Left ventricle myocardium inferior (tissue), 1 donor: Measurements from ENCODE around the gene PLA2G7. TPM values are rescaled to one million over a fixed set of nuclear protein-coding genes. Genes with fewer than 3 reads are reported as not detected.

ENCODE experiments used
- DNase-seq: peaks from one replicate; pipeline ENCODE4 v3.0.0-alpha.2; 2020
- H3K27ac ChIP-seq: fragments of 200-600 bp; replicated peaks from 2 replicates; pipeline ENCODE4 v1.8.0; 2021
- H3K27me3 ChIP-seq: fragments of 200-600 bp; 2 replicates; pipeline ENCODE4 v1.8.0; 2021; ENCODE audit warnings: low read depth
- H3K36me3 ChIP-seq: fragments of 200-600 bp; 2 replicates; pipeline ENCODE4 v1.8.0; 2021
- H3K4me1 ChIP-seq: fragments of 200-600 bp; 2 replicates; pipeline ENCODE4 v1.8.0; 2021
- H3K4me3 ChIP-seq: fragments of 200-600 bp; 2 replicates; pipeline ENCODE4 v1.8.0; 2021; ENCODE audit warnings: mild to moderate bottlenecking, moderate library complexity
- H3K9me3 ChIP-seq: fragments of 200-600 bp; replicated peaks from 2 replicates; pipeline ENCODE4 v1.8.0; 2021
- intact Hi-C: fragments of 100-400 bp; cut with micrococcal nuclease; formaldehyde crosslinking; loops from one replicate; pipeline ENCODE4 v1.11.0; 2022
- total RNA-seq: library from RNA; stranded (reverse); fragmentation: NEBNext Ultra II Directional; extraction: Animal tissue kit (Norgen Biotek cat#: 25700); gene quantifications from one replicate; pipeline ENCODE4 v1.2.1, GENCODE V29; 2021
- TF ChIP-seq, protein P1 (sequence below): fragments of 200-600 bp; IDR thresholded peaks from 2 replicates; pipeline ENCODE4 v1.8.0; 2021; ENCODE audit warnings: antibody characterized with exemption, mild to moderate bottlenecking, borderline replicate concordance
- donor health status: DM: no; HTN: yes; CAD: no; lungs with severe emphysema.

Gene PLA2G7
- total RNA-seq, 1 donor from 2014 or later: 0.16 TPM

DNA sequence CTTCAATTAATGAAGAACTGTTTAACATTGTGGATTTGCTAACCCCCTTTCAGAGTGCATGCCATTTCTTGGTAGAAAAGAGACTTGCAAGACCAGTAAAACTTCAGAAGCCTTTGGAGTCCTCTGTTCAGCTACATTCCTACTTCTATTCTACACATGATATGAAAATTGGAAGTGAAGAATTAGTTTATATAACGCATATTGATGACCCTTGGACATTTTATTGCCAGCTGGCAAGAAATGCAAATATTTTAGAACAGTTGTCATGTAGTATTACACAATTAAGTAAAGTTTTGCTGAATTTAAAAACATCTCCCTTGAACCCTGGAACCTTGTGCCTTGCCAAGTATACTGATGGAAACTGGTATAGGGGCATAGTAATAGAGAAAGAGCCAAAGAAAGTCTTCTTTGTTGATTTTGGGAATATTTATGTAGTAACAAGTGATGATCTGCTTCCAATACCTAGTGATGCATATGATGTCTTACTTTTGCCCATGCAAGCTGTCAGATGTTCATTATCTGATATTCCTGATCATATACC is 44.2 kb downstream of the PLA2G7 start:
- Histone ChIP-seq H3K9me3 (no peaks in the 10 kb centered on the region), H3K36me3 (no peaks in the 10 kb centered on the region), H3K27ac (no peak overlapping the region), H3K27me3 (no peaks in the 10 kb centered on the region), H3K4me1 (no peaks in the 10 kb centered on the region), H3K4me3 (no peak overlapping the region)
- no peak for DNase-seq
- TF ChIP-seq, protein P1, sequence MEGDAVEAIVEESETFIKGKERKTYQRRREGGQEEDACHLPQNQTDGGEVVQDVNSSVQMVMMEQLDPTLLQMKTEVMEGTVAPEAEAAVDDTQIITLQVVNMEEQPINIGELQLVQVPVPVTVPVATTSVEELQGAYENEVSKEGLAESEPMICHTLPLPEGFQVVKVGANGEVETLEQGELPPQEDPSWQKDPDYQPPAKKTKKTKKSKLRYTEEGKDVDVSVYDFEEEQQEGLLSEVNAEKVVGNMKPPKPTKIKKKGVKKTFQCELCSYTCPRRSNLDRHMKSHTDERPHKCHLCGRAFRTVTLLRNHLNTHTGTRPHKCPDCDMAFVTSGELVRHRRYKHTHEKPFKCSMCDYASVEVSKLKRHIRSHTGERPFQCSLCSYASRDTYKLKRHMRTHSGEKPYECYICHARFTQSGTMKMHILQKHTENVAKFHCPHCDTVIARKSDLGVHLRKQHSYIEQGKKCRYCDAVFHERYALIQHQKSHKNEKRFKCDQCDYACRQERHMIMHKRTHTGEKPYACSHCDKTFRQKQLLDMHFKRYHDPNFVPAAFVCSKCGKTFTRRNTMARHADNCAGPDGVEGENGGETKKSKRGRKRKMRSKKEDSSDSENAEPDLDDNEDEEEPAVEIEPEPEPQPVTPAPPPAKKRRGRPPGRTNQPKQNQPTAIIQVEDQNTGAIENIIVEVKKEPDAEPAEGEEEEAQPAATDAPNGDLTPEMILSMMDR: no peak
- intact Hi-C loops: no loop called here

DNA sequence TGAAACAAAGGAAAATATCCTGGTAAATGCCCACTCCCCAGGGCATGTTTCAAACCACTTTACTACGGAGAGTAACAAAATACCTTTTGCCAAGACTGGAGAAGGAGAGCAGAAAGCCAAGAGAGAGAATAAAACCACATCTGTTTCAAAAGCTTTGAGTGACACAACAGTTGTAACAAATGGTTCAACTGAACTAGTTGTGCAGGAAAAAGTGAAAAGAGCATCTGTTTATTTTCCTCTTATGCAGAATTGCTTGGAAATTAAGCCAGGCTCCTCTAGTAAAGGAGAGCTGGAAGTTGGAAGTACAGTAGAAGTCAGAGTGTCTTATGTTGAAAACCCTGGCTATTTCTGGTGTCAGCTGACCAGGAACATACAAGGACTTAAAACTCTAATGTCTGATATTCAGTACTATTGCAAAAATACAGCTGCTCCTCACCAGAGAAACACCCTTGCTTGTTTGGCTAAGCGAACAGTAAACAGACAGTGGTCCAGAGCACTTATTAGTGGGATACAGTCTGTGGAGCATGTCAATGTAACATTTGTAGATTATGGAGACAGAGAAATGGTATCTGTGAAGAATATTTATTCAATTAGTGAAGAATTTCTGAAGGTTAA is 44.9 kb downstream of the PLA2G7 start:
- no peaks in the 10 kb centered on the region for H3K27me3 ChIP-seq
- intact Hi-C loops: no loop called here

DNA sequence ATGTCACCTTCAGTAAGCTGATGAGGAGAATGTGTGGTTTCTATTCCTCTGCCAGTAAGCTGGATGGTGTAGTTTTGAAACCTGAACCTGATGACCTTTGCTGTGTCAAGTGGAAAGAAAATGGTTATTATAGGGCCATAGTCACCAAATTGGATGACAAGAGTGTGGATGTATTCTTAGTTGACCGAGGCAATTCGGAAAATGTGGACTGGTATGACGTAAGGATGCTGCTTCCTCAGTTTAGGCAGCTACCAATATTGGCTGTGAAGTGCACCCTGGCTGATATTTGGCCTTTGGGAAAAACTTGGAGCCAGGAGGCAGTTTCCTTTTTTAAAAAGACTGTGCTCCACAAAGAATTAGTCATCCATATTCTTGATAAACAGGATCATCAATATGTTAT is 45.5 kb downstream of the PLA2G7 start:
- no peak for DNase-seq
- TF ChIP-seq, protein P1: no peak
- intact Hi-C loops: no loop called here
- Histone ChIP-seq H3K27me3 (no peaks in the 10 kb centered on the region), H3K27ac (no peak overlapping the region), H3K4me1 (no peaks in the 10 kb centered on the region), H3K36me3 (no peaks in the 10 kb centered on the region), H3K9me3 (no peaks in the 10 kb centered on the region), H3K4me3 (no peak overlapping the region)

More for the DNA sequence above, 44.9 kb downstream of the PLA2G7 start:
- TF ChIP-seq, protein P1: no peak
- Histone ChIP-seq H3K27ac (no peak overlapping the region), H3K36me3 (no peaks in the 10 kb centered on the region), H3K9me3 (no peaks in the 10 kb centered on the region), H3K4me1 (no peaks in the 10 kb centered on the region), H3K4me3 (no peak overlapping the region)
- DNase-seq: no peak

DNA sequence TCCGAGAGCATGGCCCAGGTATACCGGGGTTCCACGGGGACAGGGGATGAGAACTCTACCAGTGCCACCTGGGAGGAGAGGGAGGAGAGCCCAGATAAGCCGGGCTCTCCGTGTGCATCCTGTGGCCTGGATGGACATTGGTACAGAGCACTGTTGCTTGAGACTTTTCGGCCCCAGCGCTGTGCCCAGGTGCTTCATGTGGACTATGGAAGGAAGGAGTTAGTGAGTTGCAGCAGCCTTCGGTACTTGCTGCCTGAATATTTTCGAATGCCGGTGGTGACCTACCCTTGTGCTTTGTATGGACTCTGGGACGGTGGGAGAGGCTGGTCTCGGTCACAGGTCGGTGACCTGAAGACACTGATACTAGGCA is 46.2 kb downstream of the PLA2G7 start:
- Histone ChIP-seq H3K9me3 (no peaks in the 10 kb centered on the region), H3K4me3 (no peak overlapping the region), H3K27ac (no peak overlapping the region), H3K4me1 (no peaks in the 10 kb centered on the region), H3K27me3 (no peaks in the 10 kb centered on the region), H3K36me3 (no peaks in the 10 kb centered on the region)
- intact Hi-C loops: no loop called here
- TF ChIP-seq, protein P1: no peak
- DNase-seq: no peak

DNA sequence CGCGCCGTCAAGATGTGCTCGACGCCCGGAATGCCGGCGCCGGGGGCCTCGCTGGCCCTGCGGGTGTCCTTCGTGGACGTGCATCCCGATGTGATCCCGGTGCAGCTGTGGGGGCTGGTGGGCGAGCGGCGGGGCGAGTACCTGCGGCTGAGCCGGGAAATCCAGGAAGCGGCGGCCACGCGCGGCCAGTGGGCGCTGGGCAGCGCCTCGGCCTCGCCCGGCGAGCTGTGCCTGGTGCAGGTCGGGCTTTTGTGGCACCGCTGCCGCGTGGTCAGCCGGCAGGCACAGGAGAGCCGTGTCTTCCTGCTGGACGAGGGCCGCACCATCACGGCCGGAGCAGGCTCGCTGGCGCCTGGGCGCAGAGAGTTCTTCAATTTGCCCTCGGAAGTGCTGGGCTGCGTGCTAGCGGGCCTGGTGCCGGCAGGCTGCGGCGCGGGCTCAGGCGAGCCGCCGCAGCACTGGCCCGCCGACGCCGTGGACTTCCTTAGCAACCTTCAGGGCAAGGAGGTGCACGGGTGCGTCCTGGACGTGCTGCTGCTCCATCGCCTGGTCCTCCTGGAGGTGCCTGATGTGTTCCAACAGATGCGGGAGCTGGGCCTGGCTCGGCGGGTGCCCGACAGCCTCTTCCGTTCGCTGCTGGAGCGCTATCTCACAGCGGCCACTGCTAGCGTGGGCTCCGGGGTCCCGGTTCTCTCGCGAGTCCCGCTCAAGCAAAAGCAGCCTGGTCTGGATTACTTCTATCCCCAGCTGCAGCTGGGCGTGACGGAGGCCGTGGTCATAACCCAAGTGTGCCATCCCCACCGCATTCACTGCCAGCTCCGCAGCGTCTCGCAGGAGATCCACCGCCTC is 46.8 kb downstream of the PLA2G7 start:
- H3K4me1 ChIP-seq: no peaks in the 10 kb centered on the region
- DNase-seq: no peak
- H3K36me3 ChIP-seq: no peaks in the 10 kb centered on the region
- TF ChIP-seq, protein P1: no peak
- no peaks in the 10 kb centered on the region for H3K27me3 ChIP-seq
- H3K4me3 ChIP-seq: no peak overlapping the region
- intact Hi-C loops: no loop called here
- H3K9me3 ChIP-seq: no peaks in the 10 kb centered on the region
- H3K27ac ChIP-seq: no peak overlapping the region
